ENCODE measurements around the gene MOSPD3. TPM values are rescaled to one million over a fixed set of nuclear protein-coding genes. Genes with fewer than 3 reads are reported as not detected.
A peak's percentile ranks its signal among the peaks of the same experiment; 100 is the strongest.

MOSPD3 gene
- total RNA-seq, 2 experiments from 2014 or later, result 27.4 TPM

GRCh38 chr7:100604976-100605911 is 7.1 kb upstream of the MOSPD3 start:
- peak overlapping the region; percentile 70 for H3K27ac Mint-ChIP-seq
- peaks cover 26% of the 10 kb centered on the region for H3K4me1 Mint-ChIP-seq
- peaks cover 14% of the 10 kb centered on the region for H3K27me3 Mint-ChIP-seq
- H3K9me3 Mint-ChIP-seq, result no peaks in the 10 kb centered on the region
- ATAC-seq (ENCODE audit: low read depth) (peak; percentile 11), DNase-seq (peak; percentile 57)
- H3K4me3 Mint-ChIP-seq, result peak overlapping the region; percentile 88
- POLR2A ChIA-PET, result interaction anchor here (0.9 to 5.6 kb wide), 7 partner anchors 10 to 101 kb away, joined by 3 to 56 read pairs (median 4); partner anchors contain the start of genes FBXO24, LRCH4 and POP7
- H3K36me3 Mint-ChIP-seq, result no peaks in the 10 kb centered on the region

GRCh38 chr7:100606313-100606712 is 6.0 kb upstream of the MOSPD3 start:
- Mint-ChIP-seq H3K36me3 (no peaks in the 10 kb centered on the region), H3K27me3 (peaks cover 14% of the 10 kb centered on the region), H3K27ac (no peak overlapping the region), H3K4me1 (peaks cover 29% of the 10 kb centered on the region), H3K4me3 (no peak overlapping the region), H3K9me3 (no peaks in the 10 kb centered on the region)
- DNase-seq (no peak), ATAC-seq (ENCODE audit: low read depth) (no peak)
- POLR2A ChIA-PET, result interaction anchor here (0.7 to 5.6 kb wide), 3 partner anchors 22 to 453 kb away, joined by 3 to 56 read pairs (median 3); partner anchors contain the start of genes FBXO24 and LRCH4

- Mint-ChIP-seq H3K27me3 (peaks cover 14% of the 10 kb centered on the region), H3K9me3 (no peaks in the 10 kb centered on the region), H3K27ac (no peak overlapping the region), H3K4me1 (peaks cover 29% of the 10 kb centered on the region), H3K4me3 (no peak overlapping the region), H3K36me3 (no peaks in the 10 kb centered on the region)
- POLR2A ChIA-PET, result interaction anchor here (0.7 to 5.6 kb wide), 3 partner anchors 21 to 452 kb away, joined by 3 to 56 read pairs (median 3); partner anchors contain the start of genes FBXO24 and LRCH4
- ATAC-seq (ENCODE audit: low read depth) (no peak), DNase-seq (no peak)
Measured at GRCh38 chr7:100607111-100607510, 5.2 kb upstream of the MOSPD3 start.

GRCh38 chr7:100609958-100610357 is 2.4 kb upstream of the MOSPD3 start:
- peaks cover 4% of the 10 kb centered on the region for H3K36me3 Mint-ChIP-seq
- peaks cover 28% of the 10 kb centered on the region for H3K4me1 Mint-ChIP-seq
- H3K9me3 Mint-ChIP-seq, result no peaks in the 10 kb centered on the region
- POLR2A ChIA-PET, result interaction anchor here (5.9 kb wide), 1 partner anchor 24 kb away, joined by 73 read pairs; the partner anchor contains the start of genes FBXO24 and LRCH4
- peaks cover 14% of the 10 kb centered on the region for H3K27me3 Mint-ChIP-seq
- ATAC-seq (ENCODE audit: low read depth), result no peak
- DNase-seq, result no peak
- peak overlapping the region; percentile 13 for H3K4me3 Mint-ChIP-seq
- H3K27ac Mint-ChIP-seq, result peak overlapping the region; percentile 2

- DNase-seq (no peak), ATAC-seq (ENCODE audit: low read depth) (peak; percentile 9)
- H3K36me3 Mint-ChIP-seq, result peaks cover 4% of the 10 kb centered on the region
- H3K9me3 Mint-ChIP-seq, result no peaks in the 10 kb centered on the region
- peaks cover 3% of the 10 kb centered on the region for H3K27me3 Mint-ChIP-seq
- peak overlapping the region; percentile 98 for H3K4me3 Mint-ChIP-seq
- H3K27ac Mint-ChIP-seq, result peak overlapping the region; percentile 75
- POLR2A ChIA-PET, result interaction anchor here (0.8 to 5.9 kb wide), 20 partner anchors 8 to 278 kb away, joined by 3 to 73 read pairs (median 4); partner anchors contain the start of genes FBXO24, GIGYF1, GNB2 and LRCH4
- H3K4me1 Mint-ChIP-seq, result peaks cover 15% of the 10 kb centered on the region
Measured at GRCh38 chr7:100612730-100613390, 520 bp downstream of the MOSPD3 start.

- Mint-ChIP-seq H3K4me3 (peak overlapping the region; percentile 98), H3K27ac (peak overlapping the region; percentile 15), H3K27me3 (peaks cover 3% of the 10 kb centered on the region), H3K36me3 (peaks cover 4% of the 10 kb centered on the region), H3K9me3 (no peaks in the 10 kb centered on the region), H3K4me1 (peaks cover 15% of the 10 kb centered on the region)
- no peak for ATAC-seq (ENCODE audit: low read depth)
- DNase-seq, result no peak
- POLR2A ChIA-PET, result interaction anchor here (0.7 to 5.9 kb wide), 12 partner anchors 13 to 239 kb away, joined by 3 to 73 read pairs (median 6); partner anchors contain the start of genes FBXO24, GNB2, LRCH4 and POP7
Measured at GRCh38 chr7:100613412-100614175, 1.3 kb downstream of the MOSPD3 start.

- POLR2A ChIA-PET, result interaction anchor here (0.7 to 5.9 kb wide), 7 partner anchors 9 to 238 kb away, joined by 3 to 73 read pairs (median 5); partner anchors contain the start of genes FBXO24, LRCH4, POP7 and SLC12A9
- Mint-ChIP-seq H3K27ac (peak overlapping the region; percentile 15), H3K9me3 (no peaks in the 10 kb centered on the region), H3K27me3 (peaks cover 2% of the 10 kb centered on the region), H3K36me3 (peaks cover 4% of the 10 kb centered on the region), H3K4me1 (peaks cover 15% of the 10 kb centered on the region), H3K4me3 (peak overlapping the region; percentile 98)
- ATAC-seq (ENCODE audit: low read depth) (no peak), DNase-seq (no peak)
Measured at GRCh38 chr7:100614308-100614861, 2.0 kb downstream of the MOSPD3 start.

- Mint-ChIP-seq H3K4me1 (peaks cover 14% of the 10 kb centered on the region), H3K4me3 (no peak overlapping the region), H3K36me3 (peaks cover 2% of the 10 kb centered on the region), H3K9me3 (no peaks in the 10 kb centered on the region), H3K27ac (no peak overlapping the region), H3K27me3 (no peaks in the 10 kb centered on the region)
- DNase-seq (no peak), ATAC-seq (ENCODE audit: low read depth) (no peak)
- POLR2A ChIA-PET, result interaction anchor here (1.1 to 1.3 kb wide), 2 partner anchors 8 to 10 kb away, joined by 4 read pairs; partner anchors contain the start of gene MOSPD3
Measured at GRCh38 chr7:100620239-100620638, 7.9 kb downstream of the MOSPD3 start.

GRCh38 chr7:100620804-100621203 is 8.5 kb downstream of the MOSPD3 start:
- Mint-ChIP-seq H3K27me3 (no peaks in the 10 kb centered on the region), H3K27ac (no peak overlapping the region), H3K4me3 (no peak overlapping the region), H3K9me3 (no peaks in the 10 kb centered on the region), H3K36me3 (peaks cover 4% of the 10 kb centered on the region), H3K4me1 (peaks cover 18% of the 10 kb centered on the region)
- POLR2A ChIA-PET, result interaction anchor here (1.1 to 1.3 kb wide), 2 partner anchors 9 kb away, joined by 4 read pairs; partner anchors contain the start of gene MOSPD3
- DNase-seq (no peak), ATAC-seq (ENCODE audit: low read depth) (no peak)

- H3K4me1 Mint-ChIP-seq, result peaks cover 20% of the 10 kb centered on the region
- POLR2A ChIA-PET, result no interaction called here
- ATAC-seq (ENCODE audit: low read depth), result no peak
- H3K9me3 Mint-ChIP-seq, result no peaks in the 10 kb centered on the region
- H3K27ac Mint-ChIP-seq, result peak overlapping the region; percentile 32
- no peak overlapping the region for H3K4me3 Mint-ChIP-seq
- H3K36me3 Mint-ChIP-seq, result peaks cover 4% of the 10 kb centered on the region
- no peak for DNase-seq
- H3K27me3 Mint-ChIP-seq, result no peaks in the 10 kb centered on the region
Measured at GRCh38 chr7:100621554-100621953, 9.2 kb downstream of the MOSPD3 start.

GRCh38 chr7:100623951-100624824 is 11.8 kb downstream of the MOSPD3 start:
- no peak for ATAC-seq (ENCODE audit: low read depth)
- Mint-ChIP-seq H3K27ac (peak overlapping the region; percentile 75), H3K4me1 (peaks cover 29% of the 10 kb centered on the region), H3K27me3 (no peaks in the 10 kb centered on the region), H3K4me3 (peak overlapping the region; percentile 29), H3K36me3 (peaks cover 4% of the 10 kb centered on the region), H3K9me3 (no peaks in the 10 kb centered on the region)
- POLR2A ChIA-PET, result interaction anchor here (1.3 kb wide), 1 partner anchor 12 kb away, joined by 6 read pairs; the partner anchor contains the start of gene MOSPD3
- no peak for DNase-seq
